ENCODE data around the gene ORMDL2.
"Not testable (repeated sequence)": the region's sequence is repeated elsewhere in the genome, so short reads cannot be mapped to it uniquely, and the experiment has no call there.

ORMDL2 gene

DNA sequence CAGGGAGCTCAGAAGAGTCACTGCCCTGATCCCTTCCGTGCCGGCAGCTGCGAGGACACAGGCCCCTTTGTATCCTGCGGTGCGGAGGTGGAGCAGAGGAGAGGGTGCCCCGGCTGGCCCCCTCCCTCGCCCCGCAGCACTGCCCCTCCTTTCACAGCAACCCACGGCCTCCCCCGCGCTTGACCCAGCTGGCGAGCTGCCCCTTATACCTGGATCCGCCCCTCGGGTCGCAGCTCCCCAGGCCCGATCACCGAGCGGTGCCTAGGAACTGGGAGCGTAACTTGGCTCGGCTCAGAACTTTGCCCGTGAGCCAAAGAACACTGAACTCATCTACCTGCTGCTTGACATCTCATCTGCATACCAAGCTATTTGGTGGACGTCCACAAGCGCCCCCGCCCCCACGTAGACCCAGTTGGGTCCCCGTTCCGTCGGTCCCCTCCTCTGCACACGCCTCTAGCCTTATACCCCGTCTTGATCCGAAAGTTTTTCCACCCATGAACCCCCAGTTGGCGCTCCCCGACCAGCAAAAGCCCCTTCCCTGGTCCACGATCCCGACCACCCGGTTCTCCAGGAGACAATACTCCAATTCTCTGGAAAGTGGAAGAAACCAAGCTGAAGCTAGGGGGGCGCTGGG is 12.2 kb downstream of the ORMDL2 start:
- DNase-seq, result peak; percentile 35 to 70

DNA sequence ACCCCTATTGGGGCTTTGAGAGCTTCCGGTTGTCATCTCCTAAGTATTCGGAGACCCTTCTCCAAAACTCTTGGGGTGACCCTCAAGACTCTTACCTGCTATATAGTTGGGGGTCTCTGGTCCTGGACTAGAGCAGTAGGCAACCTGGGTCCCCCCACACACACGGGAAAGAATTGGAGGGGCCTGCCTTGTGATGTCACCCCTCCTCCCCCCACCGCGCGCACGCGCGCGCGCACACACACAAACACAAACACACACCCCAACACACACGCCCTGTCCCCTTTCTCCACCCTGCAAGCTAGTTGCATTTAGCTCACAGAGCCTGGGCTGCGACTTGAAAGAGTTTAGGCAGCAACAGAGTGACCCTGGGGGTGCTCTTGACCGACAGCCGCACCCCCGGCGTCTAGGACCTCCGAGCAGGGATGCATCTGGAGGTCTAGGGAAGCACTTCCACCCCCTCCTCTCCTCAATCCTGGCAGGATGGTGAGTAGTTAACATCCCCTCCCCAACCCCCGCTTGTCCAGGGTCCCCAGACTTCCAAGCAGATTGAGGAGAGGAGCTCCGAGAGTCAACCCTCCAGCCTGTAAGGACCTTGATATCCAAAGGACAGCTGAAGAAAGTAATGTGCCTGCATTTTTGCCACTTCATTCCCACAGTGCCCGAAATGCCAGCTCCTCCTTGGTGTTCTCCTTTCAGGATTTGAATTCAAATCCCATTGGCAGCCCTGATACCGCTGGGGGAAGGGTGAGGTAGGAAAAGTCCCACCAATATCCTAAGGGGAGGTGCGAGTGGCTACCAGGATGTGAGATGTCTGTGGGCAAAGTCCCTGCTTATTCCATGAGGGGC is 13.0 kb downstream of the ORMDL2 start:
- peak; percentile 35 to 70 for DNase-seq

DNA sequence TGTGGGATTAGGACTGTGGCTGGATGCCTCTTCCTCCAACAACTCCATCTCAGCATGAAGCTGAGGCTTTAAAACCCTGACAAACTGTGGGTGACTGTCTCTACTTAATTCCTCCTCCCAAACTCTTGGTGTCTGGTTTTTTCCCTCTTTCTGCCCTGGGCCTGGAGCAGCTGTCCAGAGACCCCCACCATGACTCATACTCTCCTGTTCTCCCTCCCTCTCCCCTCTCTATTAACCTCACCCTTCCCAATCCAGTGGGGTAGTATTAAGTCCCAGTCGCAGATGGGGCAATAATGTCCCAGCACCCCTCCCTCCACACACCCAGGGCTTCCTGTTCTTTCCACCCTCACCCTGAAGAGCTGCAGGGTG is 13.6 kb downstream of the ORMDL2 start:
- DNase-seq, result no peak

DNA sequence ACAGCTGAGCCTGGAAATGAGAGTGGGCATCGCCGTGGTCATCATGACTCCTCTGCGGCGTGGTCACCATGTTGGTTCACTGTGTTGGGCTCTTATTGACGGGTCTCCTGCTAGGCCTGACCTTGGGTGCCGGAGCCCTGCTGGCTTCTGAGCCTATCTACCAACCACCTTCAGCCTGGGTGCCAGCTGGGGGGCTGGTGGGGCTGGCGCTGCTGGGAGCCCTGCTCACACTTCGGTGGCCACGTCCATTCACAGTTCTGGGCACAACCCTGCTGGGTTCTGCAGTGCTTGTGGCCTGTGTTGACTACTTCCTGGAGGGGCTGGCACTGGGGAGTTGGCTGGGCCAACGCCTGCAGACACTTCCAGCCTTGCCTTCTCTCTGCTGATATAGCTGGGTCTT is 15.2 kb downstream of the ORMDL2 start:
- DNase-seq, result no peak

DNA sequence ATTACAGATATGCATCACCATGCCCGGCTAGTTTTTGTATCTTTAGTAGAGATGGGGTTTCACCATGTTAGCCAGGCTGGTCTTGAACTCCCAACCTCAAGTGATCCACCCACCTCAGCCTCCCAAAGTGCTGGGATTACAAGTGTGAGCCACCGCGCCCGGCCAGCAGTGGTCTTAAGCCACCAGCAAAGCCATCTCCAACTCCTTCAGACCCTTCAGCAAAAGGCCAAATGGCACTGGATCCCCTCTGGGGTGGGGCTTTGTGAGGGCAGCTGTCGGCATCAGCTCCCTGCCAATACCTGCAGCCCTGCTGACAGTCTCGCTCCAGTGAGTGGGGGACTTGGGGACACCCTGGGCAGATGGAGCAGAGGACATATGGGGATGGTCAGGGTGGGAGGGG is 16.6 kb downstream of the ORMDL2 start:
- DNase-seq, result not testable (repeated sequence)

DNA sequence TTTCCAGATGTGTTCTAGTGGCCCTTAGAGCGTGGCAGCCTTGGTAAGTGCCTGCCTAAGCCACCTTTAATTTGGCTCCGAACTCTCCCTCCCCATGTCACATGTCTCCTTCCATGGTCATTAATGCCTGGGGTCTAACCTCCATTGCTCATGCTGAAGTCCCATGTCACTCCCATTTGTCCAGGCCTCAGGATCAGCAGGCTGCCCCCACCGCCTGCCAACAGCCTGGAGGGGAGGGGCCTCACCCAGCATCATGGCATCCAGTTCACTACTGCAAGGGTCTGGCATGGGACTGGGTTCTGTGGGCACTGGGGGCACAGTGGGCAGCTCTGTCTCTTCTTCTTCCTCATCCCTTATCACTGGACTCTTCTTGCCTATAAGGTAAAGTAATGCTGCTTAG is 20.5 kb downstream of the ORMDL2 start:
- DNase-seq, result no peak

DNA sequence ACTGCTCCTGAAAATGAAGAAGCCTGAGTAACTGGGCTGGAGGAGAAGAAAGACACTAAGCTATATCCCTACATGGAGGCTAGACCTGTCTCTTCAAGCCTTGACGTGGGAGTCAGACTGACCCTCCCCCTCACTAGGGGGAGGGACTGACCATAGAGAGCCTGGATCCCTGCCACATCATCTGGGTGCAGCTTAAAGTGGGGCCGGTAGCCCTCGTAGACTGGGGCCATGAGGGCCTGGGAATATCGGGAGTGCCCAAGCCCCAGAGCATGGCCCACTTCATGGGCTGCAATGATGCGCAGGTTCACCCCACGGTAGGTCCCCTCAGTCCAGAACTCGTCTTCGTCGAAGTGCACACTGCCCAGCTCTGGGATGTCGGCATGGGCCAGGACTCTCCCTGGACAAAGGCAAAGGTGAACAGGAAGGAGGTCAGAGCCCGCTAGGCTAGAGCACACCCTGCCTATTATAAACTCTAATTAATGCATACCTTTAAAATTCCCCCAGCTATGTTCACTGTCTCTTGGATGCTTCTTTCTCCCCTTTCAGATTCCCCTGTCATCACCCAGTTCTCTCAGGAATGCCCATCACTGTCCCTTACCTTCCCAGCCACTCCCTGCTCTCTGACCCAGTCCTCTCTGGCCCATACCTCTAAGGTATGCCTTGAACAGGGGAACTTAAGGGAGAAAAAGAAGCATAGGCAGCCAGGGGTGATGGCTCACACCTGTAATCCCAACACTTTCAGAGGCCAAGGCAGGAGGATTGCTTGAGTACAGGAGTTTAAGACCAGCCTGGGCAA is 21.7 kb downstream of the ORMDL2 start:
- DNase-seq, result no peak

DNA sequence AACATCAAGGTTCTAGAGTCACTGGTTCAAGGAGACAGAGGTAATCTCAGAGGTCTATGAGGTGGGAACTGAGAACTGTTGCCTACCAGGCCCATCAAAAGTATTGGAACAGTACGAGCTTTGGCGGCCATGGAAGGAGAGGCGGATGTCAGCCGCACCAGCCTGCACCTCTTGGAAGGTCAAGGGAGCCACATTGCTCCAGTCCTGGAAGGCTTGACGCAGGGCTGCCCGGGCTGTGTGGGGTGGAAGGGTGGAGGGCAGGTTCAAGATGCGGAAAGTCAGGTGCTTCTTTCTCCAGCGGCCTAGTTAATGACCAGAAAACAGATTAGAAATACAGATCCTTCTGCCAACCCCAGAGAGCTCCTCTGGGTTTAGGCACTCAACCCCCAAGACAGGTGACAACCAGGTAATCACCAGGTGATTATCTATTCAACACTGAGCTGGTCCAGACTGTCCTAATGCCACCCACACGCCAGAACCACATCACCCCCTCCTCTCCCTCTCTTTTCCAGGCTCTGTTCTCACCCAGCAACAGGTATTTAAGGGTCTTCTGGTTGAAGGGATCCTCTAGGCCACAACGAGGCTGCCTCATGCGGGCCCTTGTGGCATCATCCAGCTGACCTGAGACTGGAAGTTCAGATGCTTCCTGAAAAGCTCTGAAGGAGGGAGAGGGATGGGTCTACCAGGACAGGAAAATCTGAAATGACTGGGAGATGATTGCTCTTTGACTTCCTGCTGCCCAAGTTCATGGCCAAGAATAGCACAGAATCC is 22.9 kb downstream of the ORMDL2 start:
- no peak for DNase-seq

DNA sequence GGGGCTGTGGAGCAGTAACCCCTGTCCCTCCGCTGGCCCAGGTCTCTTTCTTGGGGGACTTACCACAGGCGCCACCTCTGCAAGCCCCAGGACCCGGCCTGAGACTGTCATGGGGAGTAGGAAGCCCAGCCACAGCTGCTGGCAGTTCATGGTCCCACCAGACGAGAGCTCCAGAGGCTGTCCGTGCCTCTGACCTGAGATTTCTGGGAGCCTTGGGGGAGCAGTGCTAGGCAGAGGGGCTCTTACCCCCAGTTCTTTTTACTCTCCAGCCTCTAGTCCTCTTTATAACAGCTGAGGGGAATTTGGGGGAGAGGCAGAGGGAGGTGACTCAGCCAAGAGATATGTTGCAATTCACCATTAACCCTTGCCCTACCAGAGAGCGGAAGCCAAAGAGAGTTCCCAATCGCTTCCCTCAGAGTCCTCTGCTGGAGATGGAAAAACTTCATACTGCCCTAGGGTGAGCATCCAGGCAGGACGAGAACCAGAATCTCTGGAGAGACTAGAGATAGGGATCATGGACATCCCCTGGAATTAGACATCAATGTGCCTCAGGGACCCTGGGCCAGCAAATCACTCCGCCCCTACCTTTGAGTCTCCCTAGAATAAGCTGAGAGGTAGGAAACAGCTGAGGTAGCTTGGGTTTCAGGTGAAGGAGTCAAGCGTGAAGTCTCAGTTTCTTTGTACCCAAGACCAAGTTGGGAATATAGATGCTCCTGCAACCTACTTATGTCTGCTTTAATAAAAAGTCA is 25.0 kb downstream of the ORMDL2 start, which contains the start of gene MMP19:
MMP19 (minus strand) TSS at position 256 of the 749 bp plus-strand sequence; CDS start at position 150, 106 bp downstream.
- no peak for DNase-seq

DNA sequence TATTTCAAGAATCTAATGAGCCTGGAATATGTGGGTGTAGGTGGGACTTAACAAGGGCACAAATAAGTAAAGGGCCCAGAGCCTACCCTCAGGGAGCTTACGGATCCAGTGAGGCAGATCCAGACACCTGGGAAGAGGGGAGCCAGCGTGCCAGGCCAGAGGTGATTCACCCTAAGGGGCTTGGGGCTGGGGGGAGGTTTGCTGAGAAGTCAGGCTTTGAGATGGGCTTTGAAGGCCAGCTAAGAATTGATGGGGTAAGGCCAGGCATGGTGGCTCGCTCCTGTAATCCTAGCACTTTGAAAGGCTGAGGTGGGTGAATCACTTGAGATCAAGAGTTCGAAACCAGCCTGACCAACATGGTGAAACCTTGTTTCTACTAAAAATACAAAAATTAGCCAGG is 25.6 kb downstream of the ORMDL2 start:
- no peak for DNase-seq

DNA sequence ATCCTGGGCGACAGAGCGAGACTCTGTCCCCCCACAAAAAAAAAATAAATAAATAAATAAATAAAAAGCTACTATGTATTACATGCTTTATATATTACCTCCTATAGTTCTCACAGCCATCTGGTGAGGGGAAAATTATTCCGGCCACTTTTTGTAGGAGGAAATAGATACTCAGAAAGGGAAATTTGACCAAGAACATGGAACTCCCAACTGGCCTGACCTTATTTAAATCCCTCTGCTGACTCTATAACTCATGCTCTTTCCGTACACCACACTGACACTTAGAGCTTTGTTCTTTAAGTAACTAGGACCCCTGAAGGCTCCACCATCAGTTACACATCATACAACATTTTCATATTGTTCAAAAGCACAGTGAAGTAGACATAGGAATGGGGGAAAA is 27.1 kb downstream of the ORMDL2 start:
- DNase-seq, result no peak

DNA sequence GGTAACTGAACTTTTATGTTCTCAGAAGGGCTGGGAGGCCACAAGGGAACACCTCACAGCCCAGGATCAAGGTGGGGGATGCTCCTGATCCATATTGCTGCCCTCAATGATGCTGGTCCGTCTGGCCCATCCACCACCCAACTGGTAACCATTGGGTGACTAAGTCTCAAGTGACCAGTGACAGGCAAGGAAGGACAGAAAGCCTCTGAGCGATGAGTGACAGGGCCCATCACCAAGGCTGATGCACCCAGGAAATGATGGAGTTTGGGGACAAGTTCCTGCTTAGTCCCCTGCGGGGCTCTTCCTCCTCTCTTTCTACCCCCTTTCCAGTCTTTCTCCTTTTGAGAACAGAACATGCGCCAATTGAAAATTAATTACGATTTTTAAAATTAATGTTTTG is 27.5 kb downstream of the ORMDL2 start:
- DNase-seq, result no peak

DNA sequence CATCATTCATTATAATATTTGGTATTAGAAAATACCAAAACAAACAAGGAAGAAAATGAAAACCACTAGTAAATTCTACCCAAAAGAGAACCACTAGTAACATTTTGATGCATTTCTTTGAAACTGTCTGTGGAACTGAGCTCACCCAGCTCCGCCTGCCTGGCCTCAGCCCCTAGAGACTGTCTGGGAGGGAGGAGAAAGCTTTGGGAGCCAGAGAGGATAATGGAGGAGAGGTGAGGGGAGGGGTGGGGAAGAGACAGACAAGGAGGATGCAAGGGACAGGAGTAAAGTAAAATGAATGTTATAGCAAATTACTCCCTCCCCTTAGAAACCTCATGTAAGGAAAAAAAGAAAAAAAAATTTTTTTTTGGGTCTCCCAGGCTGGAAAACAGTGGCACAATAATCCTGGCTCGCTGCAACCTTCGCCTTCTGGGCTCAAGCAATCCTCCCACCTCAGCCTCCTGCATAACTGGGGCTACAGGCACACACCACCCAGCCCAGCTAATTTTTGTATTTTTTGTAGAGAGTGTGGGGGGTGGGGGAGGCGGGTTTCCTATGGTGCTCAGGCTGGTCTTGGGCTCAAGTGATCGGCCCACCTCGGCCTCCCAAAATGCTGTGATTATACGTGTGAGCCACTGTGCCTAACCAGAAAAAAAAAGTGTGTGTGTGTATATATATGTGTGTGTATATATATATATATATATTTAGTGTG is 28.1 kb downstream of the ORMDL2 start:
- no peak for DNase-seq

DNA sequence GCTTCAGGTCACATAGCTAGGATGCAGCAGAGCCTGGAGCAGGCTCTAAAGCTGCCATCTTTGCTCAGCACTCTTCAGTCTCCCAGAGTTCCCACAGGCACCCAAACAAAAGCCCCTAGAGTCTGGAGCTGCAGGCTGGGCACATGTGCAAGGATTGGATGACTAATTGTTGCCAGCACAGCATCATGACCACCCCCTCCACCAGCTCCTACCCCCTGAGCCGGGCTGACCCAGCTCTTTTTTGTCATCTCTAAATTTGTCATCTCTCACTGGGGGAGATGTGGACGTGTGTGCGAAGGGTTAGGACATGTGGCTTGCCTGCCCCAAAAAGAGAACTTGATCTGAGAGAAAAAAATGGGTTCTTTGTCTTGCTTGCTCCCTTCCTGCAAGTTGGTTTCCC is 29.2 kb downstream of the ORMDL2 start:
- no peak for DNase-seq

DNA sequence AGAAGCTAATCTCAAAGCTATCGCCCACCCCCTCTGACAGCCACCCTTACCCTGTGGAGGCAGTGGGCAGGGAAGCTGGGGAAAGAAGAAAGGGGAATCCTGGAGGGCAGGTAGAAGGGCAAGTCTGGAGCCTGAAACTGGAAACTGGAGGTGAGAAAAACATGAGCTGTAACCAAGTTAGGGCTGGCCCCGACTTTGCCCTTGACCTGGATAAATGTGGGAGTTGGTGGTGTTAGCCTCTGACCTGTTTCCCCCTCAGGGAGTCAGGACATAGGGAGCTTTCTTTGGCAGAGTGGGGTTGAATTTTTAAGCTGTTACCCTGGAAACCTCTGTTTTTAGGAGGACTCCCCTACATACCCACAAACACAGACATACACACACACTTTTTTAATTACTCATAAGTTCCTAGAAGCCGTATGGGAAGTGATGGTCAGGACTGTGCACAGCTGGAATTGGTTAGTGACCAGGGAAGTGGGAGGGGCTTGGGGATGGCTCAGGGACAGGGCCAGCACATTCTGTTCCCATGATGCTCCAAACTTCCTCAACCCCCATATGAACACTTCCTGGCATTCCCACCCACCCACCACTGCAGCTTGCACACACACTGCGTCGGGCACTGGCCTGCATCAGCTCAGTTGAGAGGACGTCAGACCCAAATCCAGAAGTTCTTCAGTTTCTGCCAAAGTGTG is 29.9 kb downstream of the ORMDL2 start:
- no peak for DNase-seq

DNA sequence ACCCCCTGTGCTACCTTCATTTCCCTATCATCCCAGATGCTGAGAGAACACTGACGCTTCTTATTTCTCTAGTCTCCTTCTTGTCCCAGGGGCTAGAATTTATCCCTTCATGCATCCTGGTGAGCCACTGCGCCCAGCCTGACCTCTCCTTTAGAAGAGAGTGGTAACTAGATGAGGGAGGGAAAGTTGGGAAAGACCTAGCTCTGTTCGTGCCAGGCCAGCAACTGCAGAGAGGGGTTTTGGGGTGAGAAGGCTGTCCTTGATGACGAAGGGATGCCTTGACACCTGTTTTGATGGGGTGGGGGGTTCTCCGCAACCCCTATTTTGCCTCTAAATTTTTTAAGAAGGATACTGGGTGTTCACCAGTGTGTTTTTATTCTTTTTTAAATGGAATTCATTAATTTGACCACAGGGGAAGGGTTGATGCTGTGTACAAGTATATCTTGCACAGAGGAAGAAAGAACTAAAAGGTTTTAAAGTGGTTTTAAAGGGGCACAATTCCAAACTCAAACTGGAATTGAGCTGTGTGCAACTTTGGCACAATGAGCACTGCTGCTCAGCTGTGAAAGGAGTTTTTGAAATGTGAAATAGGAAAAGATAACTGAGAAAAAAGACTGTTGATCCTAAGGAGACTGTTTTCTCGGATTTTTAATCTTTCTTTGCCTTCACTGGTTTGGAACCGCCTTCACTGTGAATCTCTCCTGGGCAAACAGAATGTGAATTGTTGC is 31.9 kb downstream of the ORMDL2 start:
- no peak for DNase-seq

DNA sequence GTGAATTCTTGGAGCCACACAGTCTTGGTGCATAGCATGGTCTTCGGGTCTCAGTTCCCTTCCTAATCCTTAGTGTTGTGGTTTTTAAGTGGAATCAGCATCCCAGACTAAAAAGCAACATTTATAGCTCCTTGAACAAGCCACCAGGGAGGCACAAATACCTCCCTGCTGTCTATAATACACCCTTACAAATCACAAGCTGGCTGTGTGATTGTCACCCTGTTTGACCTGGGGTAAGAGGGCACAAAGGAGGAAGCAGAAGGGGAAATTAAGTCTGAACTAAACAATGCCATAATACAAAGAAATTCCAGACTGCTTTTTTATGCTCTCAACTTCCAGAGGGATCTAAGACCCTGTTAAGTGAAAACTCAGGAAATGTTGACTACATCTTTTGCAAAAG is 32.6 kb downstream of the ORMDL2 start:
- no peak for DNase-seq

DNA sequence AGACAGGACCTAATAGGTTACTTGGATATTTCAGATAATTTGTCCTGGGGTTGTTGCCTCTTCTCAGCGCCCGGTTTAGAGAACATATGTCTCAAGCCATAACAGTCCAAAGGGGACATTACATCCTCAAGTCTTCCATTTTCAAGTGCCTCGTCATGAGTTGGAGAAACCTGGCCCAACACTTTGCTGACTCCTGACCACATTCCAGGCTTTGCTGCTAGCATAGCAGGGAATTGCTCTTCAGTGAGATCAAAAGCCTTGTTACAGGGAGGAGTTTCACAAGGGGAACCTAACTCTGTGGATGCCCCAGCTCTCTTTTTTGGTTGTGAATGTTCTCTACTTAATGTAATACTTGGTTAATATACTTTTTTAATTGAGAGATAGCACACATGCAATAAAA is 33.1 kb downstream of the ORMDL2 start:
- no peak for DNase-seq

DNA sequence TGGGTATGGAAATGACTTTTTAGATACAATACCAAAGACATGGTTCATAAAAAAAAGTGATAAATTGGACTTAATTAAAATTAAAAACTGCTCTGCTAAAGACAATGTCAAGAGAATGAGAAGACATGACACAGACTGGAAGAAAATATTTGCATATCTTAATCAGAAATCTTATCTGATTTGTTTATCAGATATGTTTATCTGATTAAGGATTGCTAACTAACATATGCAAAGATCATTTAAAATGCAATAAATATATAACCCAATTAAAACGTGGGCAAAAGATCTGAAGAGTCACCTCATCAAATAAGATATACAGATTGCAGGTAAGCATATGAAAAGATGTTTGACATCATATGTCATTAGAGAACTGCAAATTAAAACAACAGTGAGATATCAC is 34.9 kb downstream of the ORMDL2 start:
- no peak for DNase-seq

DNA sequence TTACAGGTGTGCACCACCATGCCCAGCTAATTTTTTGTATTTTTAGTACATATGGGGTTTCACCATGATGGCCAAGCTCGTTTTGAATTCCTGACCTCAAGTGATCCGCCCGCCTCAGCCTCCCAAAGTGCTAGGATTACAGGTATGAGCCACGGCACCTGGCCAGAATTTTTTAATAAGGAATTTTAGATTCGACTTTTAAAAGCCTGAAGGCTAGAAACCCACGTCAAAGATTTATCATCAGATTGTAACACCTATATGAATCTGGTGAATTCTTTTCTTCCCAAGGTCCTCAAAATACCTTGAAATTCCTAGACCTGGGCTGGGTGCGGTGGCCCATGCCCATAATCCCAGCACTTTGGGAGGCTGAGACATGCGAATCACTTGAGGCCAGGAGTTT is 43.6 kb downstream of the ORMDL2 start:
- DNase-seq, result no peak
